PC-9 (cell line): Measurements from ENCODE around the gene TRAPPC3L. TPM values are rescaled to one million over a fixed set of nuclear protein-coding genes. Genes with fewer than 3 reads are reported as not detected.

Experiments
- BruUV-seq: library from RNA; stranded (reverse); fragments of 400-500 nt; replicated peaks from 2 replicates; lab custom pipeline; 2021; lab: Mats Ljungman, UMichigan
- CTCF ChIA-PET: fragments of 300-600 bp; sonication (Branson Sonifier 250); formaldehyde crosslinking; loops from one replicate; lab custom pipeline; 2022; ENCODE audit warnings: antibody characterized with exemption; lab: Charles Lee
- POLR2A ChIA-PET: fragments of 300-600 bp; sonication (Branson Sonifier 250); formaldehyde crosslinking; loops from one replicate; lab custom pipeline; 2022; ENCODE audit warnings: antibody characterized with exemption; ENCODE audit not compliant: unreplicated experiment; lab: Charles Lee
- DNase-seq, 2 experiments: peaks; one replicate each; pipeline versions ENCODE4 v3.0.0 to v3.0.0-alpha.2; 2015 to 2022; ENCODE audit warnings: mixed read lengths in 1 of 2
- H2AFZ ChIP-seq: fragments of 200-600 bp; sonication (generic); 2 replicates; pipeline ENCODE4 v1.8.1; 2017; ENCODE audit warnings: antibody characterized with exemption
- H3F3A ChIP-seq: fragments of 200-600 bp; sonication (generic); 2 replicates; pipeline ENCODE4 v1.8.1; 2017; ENCODE audit warnings: antibody characterized with exemption, mild to moderate bottlenecking, low read depth; ENCODE audit not compliant: insufficient read depth
- H3K27ac ChIP-seq: fragments of 200-600 bp; sonication (generic); 2 replicates; pipeline ENCODE4 v1.6.1; 2016; ENCODE audit warnings: mixed run types
- H3K27me3 ChIP-seq: fragments of 200-600 bp; sonication (generic); 2 replicates; pipeline ENCODE4 v1.6.1; 2016; ENCODE audit warnings: low read depth, mixed run types; ENCODE audit not compliant: insufficient read depth
- H3K36me3 ChIP-seq: fragments of 200-600 bp; sonication (generic); 2 replicates; pipeline ENCODE4 v1.6.1; 2016; ENCODE audit warnings: low read depth, mixed run types
- H3K4me1 ChIP-seq: fragments of 200-600 bp; sonication (generic); replicated peaks from 2 replicates; pipeline ENCODE4 v1.6.1; 2016; ENCODE audit warnings: mixed run types; ENCODE audit not compliant: insufficient read depth
- H3K4me2 ChIP-seq: fragments of 200-600 bp; sonication (generic); 2 replicates; pipeline ENCODE4 v1.6.1; 2017; ENCODE audit warnings: mixed run types
- H3K4me3 ChIP-seq: fragments of 200-600 bp; sonication (generic); 2 replicates; pipeline ENCODE4 v1.6.1; 2016; ENCODE audit warnings: mixed run types
- H3K79me2 ChIP-seq: fragments of 200-600 bp; sonication (generic); 2 replicates; pipeline ENCODE4 v1.6.1; 2017; ENCODE audit warnings: low read depth, mixed run types
- H3K9me2 ChIP-seq: fragments of 200-600 bp; sonication (generic); 2 replicates; pipeline ENCODE4 v1.8.1; 2017; ENCODE audit warnings: mild to moderate bottlenecking; ENCODE audit not compliant: insufficient read depth
- H3K9me3 ChIP-seq: fragments of 200-600 bp; sonication (generic); 2 replicates; pipeline ENCODE4 v1.8.1; 2016; ENCODE audit warnings: low read depth; ENCODE audit not compliant: insufficient read depth
- H4K20me1 ChIP-seq: fragments of 200-600 bp; sonication (generic); 2 replicates; pipeline ENCODE4 v1.8.1; 2017; ENCODE audit not compliant: insufficient read depth
- EZH2 ChIP-seq: fragments of 200-600 bp; sonication (generic); IDR thresholded peaks from 2 replicates; pipeline ENCODE4 v1.8.0; 2017; ENCODE audit warnings: antibody characterized with exemption, low read depth
- intact Hi-C: fragments of 100-400 bp; cut with micrococcal nuclease; formaldehyde crosslinking; loops from one replicate; pipeline ENCODE4 v1.10.0; 2022; ENCODE audit not compliant: unreplicated experiment
- total RNA-seq: library from RNA; stranded (reverse); gene quantifications from 2 replicates; pipeline ENCODE4 v1.2.3, GENCODE V29; 2021
- TF ChIP-seq, protein P1 (sequence below): fragments of 200-600 bp; sonication (generic); conservative IDR thresholded peaks from 2 replicates; pipeline ENCODE4 v1.6.1; 2017; ENCODE audit warnings: mixed run types, antibody characterized with exemption, mild to moderate bottlenecking, moderate library complexity

The TRAPPC3L gene
- total RNA-seq, 1 experiment from 2014 or later: not detected

DNA sequence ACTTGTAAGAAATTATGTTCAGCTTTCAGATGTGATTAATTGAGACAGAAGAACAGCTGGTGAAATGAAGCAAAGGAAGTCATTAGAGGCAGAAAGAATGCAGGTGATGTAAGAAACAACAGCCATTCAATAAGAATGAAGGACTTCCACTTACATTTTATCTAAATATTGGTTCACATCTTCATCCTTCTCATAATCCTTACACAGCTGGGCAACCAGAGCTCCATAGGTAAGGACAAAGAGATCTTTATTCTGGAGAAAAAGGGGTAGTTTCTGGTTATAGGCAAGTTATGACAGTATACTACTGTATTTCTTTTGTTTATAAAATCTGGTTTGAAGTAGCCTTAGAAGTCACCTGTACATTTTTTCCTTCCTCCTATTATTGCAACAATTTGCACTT is 2.3 kb downstream of the TRAPPC3L start:
- Histone ChIP-seq H3K9me2 (no peaks in the 10 kb centered on the region), H3K27me3 (no peaks in the 10 kb centered on the region), H3K4me1 (no peaks in the 10 kb centered on the region), H3K79me2 (no peaks in the 10 kb centered on the region), H3K36me3 (no peaks in the 10 kb centered on the region), H3F3A (no peaks in the 10 kb centered on the region), H4K20me1 (no peaks in the 10 kb centered on the region), H3K9me3 (no peaks in the 10 kb centered on the region), H2AFZ (no peak overlapping the region), H3K4me3 (no peak overlapping the region), H3K4me2 (no peak overlapping the region), H3K27ac (no peak overlapping the region)
- ChIA-PET POLR2A (interaction anchor here (0.5 kb wide), 1 partner anchor 1181 kb away, joined by 3 read pairs; no protein-coding TSS in a partner anchor), CTCF (no interaction called here)
- no TSS peak for BruUV-seq
- intact Hi-C loops: no loop called here
- TF ChIP-seq EZH2: no peak
- TF ChIP-seq, protein P1, sequence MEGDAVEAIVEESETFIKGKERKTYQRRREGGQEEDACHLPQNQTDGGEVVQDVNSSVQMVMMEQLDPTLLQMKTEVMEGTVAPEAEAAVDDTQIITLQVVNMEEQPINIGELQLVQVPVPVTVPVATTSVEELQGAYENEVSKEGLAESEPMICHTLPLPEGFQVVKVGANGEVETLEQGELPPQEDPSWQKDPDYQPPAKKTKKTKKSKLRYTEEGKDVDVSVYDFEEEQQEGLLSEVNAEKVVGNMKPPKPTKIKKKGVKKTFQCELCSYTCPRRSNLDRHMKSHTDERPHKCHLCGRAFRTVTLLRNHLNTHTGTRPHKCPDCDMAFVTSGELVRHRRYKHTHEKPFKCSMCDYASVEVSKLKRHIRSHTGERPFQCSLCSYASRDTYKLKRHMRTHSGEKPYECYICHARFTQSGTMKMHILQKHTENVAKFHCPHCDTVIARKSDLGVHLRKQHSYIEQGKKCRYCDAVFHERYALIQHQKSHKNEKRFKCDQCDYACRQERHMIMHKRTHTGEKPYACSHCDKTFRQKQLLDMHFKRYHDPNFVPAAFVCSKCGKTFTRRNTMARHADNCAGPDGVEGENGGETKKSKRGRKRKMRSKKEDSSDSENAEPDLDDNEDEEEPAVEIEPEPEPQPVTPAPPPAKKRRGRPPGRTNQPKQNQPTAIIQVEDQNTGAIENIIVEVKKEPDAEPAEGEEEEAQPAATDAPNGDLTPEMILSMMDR: no peak
- DNase-seq: no peak

- Histone ChIP-seq H3K4me1 (no peaks in the 10 kb centered on the region), H3K9me3 (no peaks in the 10 kb centered on the region), H3F3A (no peaks in the 10 kb centered on the region), H3K9me2 (no peaks in the 10 kb centered on the region), H3K36me3 (no peaks in the 10 kb centered on the region), H3K27me3 (no peaks in the 10 kb centered on the region), H3K27ac (no peak overlapping the region), H3K4me2 (no peak overlapping the region), H3K79me2 (no peaks in the 10 kb centered on the region), H2AFZ (no peak overlapping the region), H4K20me1 (no peaks in the 10 kb centered on the region), H3K4me3 (no peak overlapping the region)
- CTCF ChIA-PET: interaction anchor here (1.6 kb wide), 1 partner anchor 19 kb away, joined by 4 read pairs; no protein-coding TSS in a partner anchor
- TF ChIP-seq EZH2: no peak
- TF ChIP-seq, protein P1: no peak
- no peak for DNase-seq
- BruUV-seq: no TSS peak
- POLR2A ChIA-PET: interaction anchor here (0.7 kb wide), 1 partner anchor 38 kb away, joined by 4 read pairs; no protein-coding TSS in a partner anchor
- intact Hi-C loops: no loop called here
Measured at GRCh38 chr6:116542426-116542825, 3.1 kb downstream of the TRAPPC3L start.

DNA sequence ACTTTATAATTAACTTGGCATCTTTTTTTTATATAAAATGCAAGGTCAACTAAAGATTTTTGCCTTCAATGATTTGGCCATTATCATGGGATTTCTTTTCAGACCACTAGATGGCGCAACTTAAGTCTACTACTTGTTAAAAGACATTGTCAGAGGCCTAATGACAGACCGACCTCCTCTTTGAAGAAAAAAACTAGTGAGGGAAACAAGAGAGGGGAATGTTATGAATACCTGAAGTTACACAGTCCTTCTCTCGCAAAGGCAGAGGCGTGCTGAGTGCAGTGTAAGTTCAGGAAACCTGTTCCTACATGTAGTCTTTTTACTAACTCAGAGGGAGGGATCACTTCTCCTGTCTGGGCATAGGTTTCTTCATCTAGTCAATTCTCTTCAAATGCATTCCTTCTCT is 9.3 kb downstream of the TRAPPC3L start:
- no peaks in the 10 kb centered on the region for H3F3A ChIP-seq
- no peaks in the 10 kb centered on the region for H3K9me3 ChIP-seq
- no peaks in the 10 kb centered on the region for H3K79me2 ChIP-seq
- H3K4me1 ChIP-seq: no peaks in the 10 kb centered on the region; the same call in 1 of the 2 replicates
- DNase-seq: peak; percentile 14 to 66
- no peaks in the 10 kb centered on the region for H3K27me3 ChIP-seq
- intact Hi-C loops: loop anchor here (1.0 to 10.0 kb wide), 3 partner anchors 22 to 309 kb away; no protein-coding TSS in a partner anchor
- no peak overlapping the region for H3K4me3 ChIP-seq
- peak overlapping the region; percentile 46; the same call in 1 of the 2 replicates for H2AFZ ChIP-seq
- H3K36me3 ChIP-seq: no peaks in the 10 kb centered on the region
- H3K27ac ChIP-seq: no peak overlapping the region
- H3K4me2 ChIP-seq: no peak overlapping the region
- ChIA-PET POLR2A (no interaction called here), CTCF (interaction anchor here (0.6 kb wide), 1 partner anchor 165 kb away, joined by 3 read pairs; no protein-coding TSS in a partner anchor)
- no peaks in the 10 kb centered on the region for H3K9me2 ChIP-seq
- no TSS peak for BruUV-seq
- TF ChIP-seq EZH2: no peak
- TF ChIP-seq, protein P1: peak; percentile 91
- no peaks in the 10 kb centered on the region for H4K20me1 ChIP-seq
